HepG2 (cell line): ENCODE results near the gene CPNE5. TPM values are rescaled to one million over a fixed set of nuclear protein-coding genes. Genes with fewer than 3 reads are reported as not detected.

Source experiments
- CREB1 ChIP-seq, 2 experiments: fragments of 450-650 bp in 1 of 2; IDR thresholded peaks; 2 replicates each; pipeline ENCODE4 v1.6.1; 2016 to 2017; ENCODE audit warnings: control low read depth in 1 of 2, mild to moderate bottlenecking in 1 of 2, missing compliant biosample characterization in 1 of 2, missing genetic modification characterization in 1 of 2
- HMG20A ChIP-seq: IDR thresholded peaks from 2 replicates; pipeline ENCODE4 v1.6.1; 2016; ENCODE audit warnings: borderline replicate concordance
- HNRNPL ChIP-seq: fragments of 200-400 bp; formaldehyde crosslinking; IDR thresholded peaks from 2 replicates; pipeline ENCODE4 v1.6.1; 2017; ENCODE audit warnings: mild to moderate bottlenecking, low read depth, low read length
- IRX3 ChIP-seq: sonication (generic); formaldehyde crosslinking; IDR thresholded peaks from 2 replicates; pipeline ENCODE4 v1.8.1; 2023; ENCODE audit warnings: mild to moderate bottlenecking, low read depth, missing genetic modification reagents, borderline replicate concordance
- NAIF1 ChIP-seq: sonication (generic); formaldehyde crosslinking; IDR thresholded peaks from 2 replicates; pipeline ENCODE4 v1.5.0; 2020; ENCODE audit warnings: mild to moderate bottlenecking, missing genetic modification reagents, borderline replicate concordance
- PHF20 ChIP-seq: sonication (generic); formaldehyde crosslinking; IDR thresholded peaks from 2 replicates; pipeline ENCODE4 v1.5.0; 2020; ENCODE audit warnings: mild to moderate bottlenecking, missing genetic modification reagents
- SALL1 ChIP-seq: sonication (generic); formaldehyde crosslinking; IDR thresholded peaks from 2 replicates; pipeline ENCODE4 v1.8.0; 2022; ENCODE audit warnings: mild to moderate bottlenecking, missing genetic modification reagents
- TFAP4 ChIP-seq: sonication (generic); IDR thresholded peaks from 2 replicates; pipeline ENCODE4 v1.6.1; 2016; ENCODE audit warnings: low read depth, borderline replicate concordance
- ZFP36 ChIP-seq: fragments of 150-350 bp; IDR thresholded peaks from 2 replicates; pipeline ENCODE4 v1.6.1; 2018; ENCODE audit warnings: borderline replicate concordance, low read length, low read depth; ENCODE audit not compliant: partially characterized antibody
- ZFX ChIP-seq: sonication (generic); formaldehyde crosslinking; IDR thresholded peaks from 2 replicates; pipeline ENCODE4 v1.4.0; 2020; ENCODE audit warnings: mild to moderate bottlenecking, low read depth, missing genetic modification reagents, moderate library complexity
- ZNF260 ChIP-seq: sonication (generic); formaldehyde crosslinking; IDR thresholded peaks from 2 replicates; pipeline ENCODE4 v1.4.0; 2020; ENCODE audit warnings: missing genetic modification reagents, low read depth, mild to moderate bottlenecking, borderline replicate concordance
- ZNF496 ChIP-seq: sonication (generic); formaldehyde crosslinking; IDR thresholded peaks from 2 replicates; pipeline ENCODE4 v1.8.1; 2023; ENCODE audit warnings: mild to moderate bottlenecking, moderate library complexity, missing genetic modification reagents; ENCODE audit not compliant: insufficient replicate concordance
- ZNF652 ChIP-seq: IDR thresholded peaks from 2 replicates; pipeline ENCODE4 v1.6.1; 2016; ENCODE audit warnings: low read depth, borderline replicate concordance
- ZNF713 ChIP-seq: sonication (generic); formaldehyde crosslinking; IDR thresholded peaks from 2 replicates; pipeline ENCODE4 v1.4.0; 2020; ENCODE audit warnings: mild to moderate bottlenecking, missing genetic modification reagents
- ZNF775 ChIP-seq: sonication (generic); formaldehyde crosslinking; IDR thresholded peaks from 2 replicates; pipeline ENCODE4 v1.4.0; 2020; ENCODE audit warnings: missing genetic modification reagents, mild to moderate bottlenecking, moderate library complexity, borderline replicate concordance
- polyA plus RNA-seq, 8 experiments: library from polyadenylated mRNA; depleted of rRNA in 3 of 8; stranded (reverse) in 7 of 8; unstranded in 1 of 8; fragments of >200 nt; fragmentation: Illumina TruSeq in 4 of 8; extraction: Trizol in 4 of 8; gene quantifications; 2 replicates each; pipeline versions ENCODE4 v1.2.1 to v1.2.3, GENCODE V29; 2011 to 2016; ENCODE audit warnings: low read depth in 4 of 8, missing spikeins in 1 of 8, mixed read lengths in 1 of 8; ENCODE audit not compliant: insufficient read depth in 1 of 8
- total RNA-seq, 5 experiments: library from RNA; depleted of rRNA; stranded (reverse); fragments of >200 nt; fragmentation: Illumina TruSeq; extraction: Trizol; gene quantifications; 2 replicates each; pipeline ENCODE4 v1.2.3, GENCODE V29; 2016; ENCODE audit warnings: low read depth in 1 of 5
- TF ChIP-seq, protein P1 (sequence below): sonication (generic); formaldehyde crosslinking; IDR thresholded peaks from 2 replicates; pipeline ENCODE4 v1.8.0; 2022; ENCODE audit warnings: mild to moderate bottlenecking, missing genetic modification reagents
- TF ChIP-seq, protein P2 (sequence below), 2 experiments: sonication (generic) in 1 of 2; formaldehyde crosslinking in 1 of 2; IDR thresholded peaks; 2 replicates each; pipeline versions ENCODE4 v1.4.0 to v1.6.1; 2018 to 2020; ENCODE audit warnings: missing genetic modification reagents in 2 of 2, borderline replicate concordance in 1 of 2, low read depth in 1 of 2, mild to moderate bottlenecking in 1 of 2, missing biosample characterization in 1 of 2
- TF ChIP-seq, protein P3 (sequence below): sonication (generic); formaldehyde crosslinking; IDR thresholded peaks from 2 replicates; pipeline ENCODE4 v1.4.0; 2020; ENCODE audit warnings: mild to moderate bottlenecking, missing genetic modification reagents, borderline replicate concordance

Gene CPNE5
- total and polyA plus RNA-seq, 2 of the 13 experiments (the other 11 are each of a cell fraction or from before 2014, with no cell fraction given): 0.16 TPM; not detected in 1

GRCh38 chr6:36765594-36766398 is 73.4 kb downstream of the CPNE5 start (continued):
- TF ChIP-seq, protein P1, sequence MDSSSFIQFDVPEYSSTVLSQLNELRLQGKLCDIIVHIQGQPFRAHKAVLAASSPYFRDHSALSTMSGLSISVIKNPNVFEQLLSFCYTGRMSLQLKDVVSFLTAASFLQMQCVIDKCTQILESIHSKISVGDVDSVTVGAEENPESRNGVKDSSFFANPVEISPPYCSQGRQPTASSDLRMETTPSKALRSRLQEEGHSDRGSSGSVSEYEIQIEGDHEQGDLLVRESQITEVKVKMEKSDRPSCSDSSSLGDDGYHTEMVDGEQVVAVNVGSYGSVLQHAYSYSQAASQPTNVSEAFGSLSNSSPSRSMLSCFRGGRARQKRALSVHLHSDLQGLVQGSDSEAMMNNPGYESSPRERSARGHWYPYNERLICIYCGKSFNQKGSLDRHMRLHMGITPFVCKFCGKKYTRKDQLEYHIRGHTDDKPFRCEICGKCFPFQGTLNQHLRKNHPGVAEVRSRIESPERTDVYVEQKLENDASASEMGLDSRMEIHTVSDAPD (CRISPR knock-in tag): no peak
- TF ChIP-seq HMG20A (CRISPR knock-in tag) (no peak), ZNF775 (CRISPR knock-in tag) (no peak), ZFX (CRISPR knock-in tag) (peak; percentile 24; the same call in 1 of the 2 replicates), TFAP4 (no peak), NAIF1 (CRISPR knock-in tag) (no peak), SALL1 (CRISPR knock-in tag) (peak; percentile 72), CREB1 (IDR thresholded peaks at IDR 0.05) (no peak), CREB1 (CRISPR knock-in tag; IDR thresholded peaks at IDR 0.05) (no peak), PHF20 (CRISPR knock-in tag) (no peak), ZNF496 (CRISPR knock-in tag) (no peak), HNRNPL (no peak), ZNF713 (no peak), IRX3 (no peak), ZNF260 (CRISPR knock-in tag) (no peak), ZNF652 (CRISPR knock-in tag) (peak; percentile 35; the same call in 1 of the 2 replicates), ZFP36 (peak; percentile 34)
- TF ChIP-seq, protein P2, sequence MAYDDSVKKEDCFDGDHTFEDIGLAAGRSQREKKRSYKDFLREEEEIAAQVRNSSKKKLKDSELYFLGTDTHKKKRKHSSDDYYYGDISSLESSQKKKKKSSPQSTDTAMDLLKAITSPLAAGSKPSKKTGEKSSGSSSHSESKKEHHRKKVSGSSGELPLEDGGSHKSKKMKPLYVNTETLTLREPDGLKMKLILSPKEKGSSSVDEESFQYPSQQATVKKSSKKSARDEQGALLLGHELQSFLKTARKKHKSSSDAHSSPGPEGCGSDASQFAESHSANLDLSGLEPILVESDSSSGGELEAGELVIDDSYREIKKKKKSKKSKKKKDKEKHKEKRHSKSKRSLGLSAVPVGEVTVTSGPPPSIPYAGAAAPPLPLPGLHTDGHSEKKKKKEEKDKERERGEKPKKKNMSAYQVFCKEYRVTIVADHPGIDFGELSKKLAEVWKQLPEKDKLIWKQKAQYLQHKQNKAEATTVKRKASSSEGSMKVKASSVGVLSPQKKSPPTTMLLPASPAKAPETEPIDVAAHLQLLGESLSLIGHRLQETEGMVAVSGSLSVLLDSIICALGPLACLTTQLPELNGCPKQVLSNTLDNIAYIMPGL (CRISPR knock-in tag; IDR thresholded peaks at IDR 0.05; ENCODE audit: borderline replicate concordance in 1 of 2, low read depth in 1 of 2): peak; percentile 42 to 85; a peak in 3 of 4 replicates
- TF ChIP-seq, protein P3, sequence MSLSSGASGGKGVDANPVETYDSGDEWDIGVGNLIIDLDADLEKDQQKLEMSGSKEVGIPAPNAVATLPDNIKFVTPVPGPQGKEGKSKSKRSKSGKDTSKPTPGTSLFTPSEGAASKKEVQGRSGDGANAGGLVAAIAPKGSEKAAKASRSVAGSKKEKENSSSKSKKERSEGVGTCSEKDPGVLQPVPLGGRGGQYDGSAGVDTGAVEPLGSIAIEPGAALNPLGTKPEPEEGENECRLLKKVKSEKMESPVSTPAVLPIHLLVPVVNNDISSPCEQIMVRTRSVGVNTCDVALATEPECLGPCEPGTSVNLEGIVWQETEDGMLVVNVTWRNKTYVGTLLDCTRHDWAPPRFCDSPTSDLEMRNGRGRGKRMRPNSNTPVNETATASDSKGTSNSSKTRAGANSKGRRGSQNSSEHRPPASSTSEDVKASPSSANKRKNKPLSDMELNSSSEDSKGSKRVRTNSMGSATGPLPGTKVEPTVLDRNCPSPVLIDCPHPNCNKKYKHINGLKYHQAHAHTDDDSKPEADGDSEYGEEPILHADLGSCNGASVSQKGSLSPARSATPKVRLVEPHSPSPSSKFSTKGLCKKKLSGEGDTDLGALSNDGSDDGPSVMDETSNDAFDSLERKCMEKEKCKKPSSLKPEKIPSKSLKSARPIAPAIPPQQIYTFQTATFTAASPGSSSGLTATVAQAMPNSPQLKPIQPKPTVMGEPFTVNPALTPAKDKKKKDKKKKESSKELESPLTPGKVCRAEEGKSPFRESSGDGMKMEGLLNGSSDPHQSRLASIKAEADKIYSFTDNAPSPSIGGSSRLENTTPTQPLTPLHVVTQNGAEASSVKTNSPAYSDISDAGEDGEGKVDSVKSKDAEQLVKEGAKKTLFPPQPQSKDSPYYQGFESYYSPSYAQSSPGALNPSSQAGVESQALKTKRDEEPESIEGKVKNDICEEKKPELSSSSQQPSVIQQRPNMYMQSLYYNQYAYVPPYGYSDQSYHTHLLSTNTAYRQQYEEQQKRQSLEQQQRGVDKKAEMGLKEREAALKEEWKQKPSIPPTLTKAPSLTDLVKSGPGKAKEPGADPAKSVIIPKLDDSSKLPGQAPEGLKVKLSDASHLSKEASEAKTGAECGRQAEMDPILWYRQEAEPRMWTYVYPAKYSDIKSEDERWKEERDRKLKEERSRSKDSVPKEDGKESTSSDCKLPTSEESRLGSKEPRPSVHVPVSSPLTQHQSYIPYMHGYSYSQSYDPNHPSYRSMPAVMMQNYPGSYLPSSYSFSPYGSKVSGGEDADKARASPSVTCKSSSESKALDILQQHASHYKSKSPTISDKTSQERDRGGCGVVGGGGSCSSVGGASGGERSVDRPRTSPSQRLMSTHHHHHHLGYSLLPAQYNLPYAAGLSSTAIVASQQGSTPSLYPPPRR (CRISPR knock-in tag): no peak
